Renal cortex interstitium (tissue), 11 donors: ENCODE results near the gene SPINK1. TPM values are rescaled to one million over a fixed set of nuclear protein-coding genes. Genes with fewer than 3 reads are reported as not detected.
A peak's percentile ranks its signal among the peaks of the same experiment; 100 is the strongest.
"Not testable (repeated sequence)": the region's sequence is repeated elsewhere in the genome, so short reads cannot be mapped to it uniquely, and the experiment has no call there.

Experiments
- DNase-seq, 11 donors: peaks; one replicate each; pipeline ENCODE4 v3.0.0-alpha.2; 2013; ENCODE audit warnings: low read depth in 9 of 11, low spot score in 4 of 11; ENCODE audit errors: extremely low read depth in 1 of 11
- polyA plus RNA-seq, 3 donors: library from polyadenylated mRNA; unstranded; fragments of 120-200 nt; gene quantifications; one replicate each; pipeline ENCODE4 v1.2.1, GENCODE V29; 2013; ENCODE audit not compliant: insufficient read length in 3 of 3

SPINK1 gene
- polyA plus RNA-seq, 3 donors = 11.8 to 37.7 (median 29.2) TPM

DNA sequence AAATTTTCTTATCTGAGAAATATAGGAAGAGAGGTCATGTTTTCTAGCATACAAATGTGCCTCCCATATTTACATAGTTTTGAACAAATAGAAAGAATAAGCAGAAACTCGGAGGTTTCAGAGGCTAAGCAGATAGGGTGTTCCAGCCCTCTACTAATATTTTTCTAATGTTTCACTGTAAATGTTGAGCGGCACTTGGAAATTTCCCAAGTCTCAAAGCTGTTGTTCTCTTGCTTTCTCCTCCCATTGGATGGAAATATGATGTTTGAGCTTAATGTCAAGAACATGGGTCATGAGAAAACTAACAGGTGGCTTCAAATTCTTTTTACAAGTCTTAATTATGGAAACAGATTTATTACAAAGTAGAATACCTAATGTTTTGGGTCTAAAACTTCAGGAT lies 5.1 kb downstream of the SPINK1 start:
- no peak for DNase-seq

DNA sequence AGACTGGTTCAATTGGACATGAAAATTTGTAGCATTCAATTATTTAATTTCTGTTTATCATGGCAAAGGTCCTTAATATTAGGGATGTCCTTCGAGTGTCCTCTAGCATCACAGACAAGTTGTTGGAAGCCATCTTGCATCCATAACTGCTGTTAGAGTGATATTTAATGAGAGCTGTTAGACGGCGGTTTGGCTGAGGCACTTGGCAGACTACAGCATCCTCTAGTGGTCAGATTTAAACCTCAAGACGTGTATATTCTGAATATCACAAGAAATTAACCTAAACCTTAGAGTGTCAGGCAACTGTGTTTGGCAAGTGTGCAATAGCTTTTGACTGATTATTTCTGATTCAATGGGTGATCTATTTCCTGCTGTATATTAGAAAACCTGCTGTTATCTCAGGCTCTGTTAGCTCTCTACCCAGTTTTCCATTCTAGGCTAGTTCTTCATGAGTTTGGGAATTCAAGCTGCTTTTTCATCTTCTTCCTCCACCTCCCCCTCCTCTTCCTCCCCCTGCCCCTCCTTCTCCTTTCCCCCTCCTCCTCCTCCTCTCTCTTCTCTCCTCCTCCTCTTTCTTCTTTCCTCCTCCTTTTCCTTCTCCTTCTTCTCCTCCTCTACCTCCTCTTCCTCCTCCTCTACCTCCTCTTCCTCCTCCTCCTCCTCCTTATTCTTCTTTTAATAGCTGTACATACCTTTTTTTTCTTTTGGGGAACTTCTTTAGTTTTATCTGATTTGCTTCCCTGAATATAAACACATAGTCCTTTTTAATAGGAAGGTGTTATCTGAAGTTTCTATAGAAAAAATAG lies 8.6 kb downstream of the SPINK1 start:
- peak; percentile 9 to 55 (median 46) for DNase-seq

DNA sequence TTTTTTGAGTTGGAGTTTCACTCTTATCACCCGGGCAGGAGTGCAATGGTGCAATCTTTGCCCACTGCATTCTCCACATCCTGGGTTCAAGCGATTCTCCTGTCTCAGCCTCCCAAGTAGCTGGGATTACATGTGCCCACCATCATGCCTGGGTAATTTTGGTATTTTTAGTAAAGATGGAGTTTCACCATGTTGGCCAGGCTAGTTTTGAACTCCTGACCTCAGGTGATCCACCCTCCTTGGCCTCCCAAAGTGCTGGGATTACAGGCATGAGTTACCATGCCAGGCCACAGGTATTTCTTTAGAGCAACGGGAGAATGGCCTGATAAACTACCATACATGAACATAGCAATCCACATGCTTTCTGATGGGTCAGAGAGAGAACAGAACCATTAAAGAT lies 9.2 kb downstream of the SPINK1 start:
- not testable (repeated sequence) for DNase-seq

DNA sequence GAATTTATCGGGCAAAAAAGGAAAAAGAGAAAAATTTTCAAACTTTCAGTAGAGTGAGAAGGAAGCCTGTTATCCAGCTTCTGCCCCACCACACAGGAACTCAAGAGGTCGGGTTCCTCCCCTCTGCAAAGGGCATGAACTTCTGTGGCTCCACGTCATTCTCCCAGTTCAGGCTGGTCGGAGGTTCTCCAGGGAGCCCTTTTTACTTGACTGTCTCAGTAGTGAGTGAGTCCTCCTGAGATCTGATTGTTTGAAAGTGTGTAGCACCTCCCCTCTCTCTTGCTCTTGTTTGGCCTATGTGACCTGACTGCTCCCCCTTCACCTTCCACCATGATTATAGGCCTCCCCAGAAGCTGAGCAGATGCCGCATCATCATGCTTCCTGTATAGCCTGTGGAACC lies 9.7 kb downstream of the SPINK1 start:
- no peak for DNase-seq

DNA sequence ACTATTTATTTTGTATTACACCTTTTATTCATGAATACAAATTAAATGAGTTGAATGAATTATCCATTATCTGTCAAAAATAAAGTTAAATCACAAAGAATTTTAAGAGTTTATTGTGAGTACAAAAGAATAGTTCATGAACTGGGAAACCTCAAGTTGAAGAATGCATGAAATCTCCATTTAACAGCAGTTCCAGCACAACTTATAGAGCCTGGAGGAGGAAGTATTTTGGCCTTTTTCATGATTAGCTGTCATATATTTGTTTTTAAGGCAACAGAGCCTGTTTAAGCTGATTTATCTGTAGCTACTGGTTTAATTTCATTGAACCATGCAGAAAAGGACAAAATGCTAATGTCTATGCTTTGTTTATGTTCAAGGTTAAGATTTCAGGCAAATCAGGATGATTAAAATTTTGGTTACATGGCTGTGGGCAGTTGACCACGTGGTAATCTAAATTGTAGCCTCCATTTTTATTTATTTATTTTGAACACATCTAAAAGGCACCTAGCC lies 12.2 kb downstream of the SPINK1 start:
- no peak for DNase-seq

DNA sequence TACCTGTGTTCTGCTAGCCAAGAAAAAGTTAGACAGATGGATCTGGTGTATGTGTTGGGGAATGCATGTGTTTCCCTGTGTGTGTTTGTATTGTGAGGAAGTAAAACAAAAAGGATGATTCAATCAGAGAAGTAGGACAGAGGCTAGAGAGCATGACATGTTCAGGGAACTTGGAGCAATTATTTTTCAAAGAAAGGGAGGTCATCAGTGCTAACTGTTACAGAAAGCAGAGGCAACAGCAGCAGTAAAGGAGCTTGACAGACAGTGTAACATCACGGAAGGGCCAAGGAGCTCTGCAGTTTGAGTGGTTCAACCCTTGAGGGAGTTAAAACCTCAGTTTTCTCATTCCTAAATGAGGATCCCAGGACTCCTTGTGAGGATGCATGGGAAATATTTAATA lies 13.2 kb downstream of the SPINK1 start:
- no peak for DNase-seq

DNA sequence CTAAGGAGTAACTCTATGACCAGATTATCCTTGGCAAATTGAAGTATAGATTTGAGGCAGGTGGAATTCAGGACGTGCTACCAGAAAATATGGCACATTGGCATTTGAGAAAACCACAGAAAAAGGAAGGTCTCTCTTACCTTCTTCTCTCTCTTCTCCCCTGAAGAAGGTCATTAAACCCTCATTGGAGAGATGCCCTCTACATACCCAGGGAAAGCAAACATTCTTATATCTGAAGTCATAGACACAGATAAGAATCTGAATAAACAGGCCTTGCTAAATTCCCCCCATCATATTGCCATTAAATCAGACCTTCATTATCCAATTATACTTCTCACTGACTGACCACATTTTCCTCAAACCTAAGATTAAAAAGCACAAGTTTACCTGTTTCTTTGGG lies 17.8 kb downstream of the SPINK1 start:
- DNase-seq = no peak

DNA sequence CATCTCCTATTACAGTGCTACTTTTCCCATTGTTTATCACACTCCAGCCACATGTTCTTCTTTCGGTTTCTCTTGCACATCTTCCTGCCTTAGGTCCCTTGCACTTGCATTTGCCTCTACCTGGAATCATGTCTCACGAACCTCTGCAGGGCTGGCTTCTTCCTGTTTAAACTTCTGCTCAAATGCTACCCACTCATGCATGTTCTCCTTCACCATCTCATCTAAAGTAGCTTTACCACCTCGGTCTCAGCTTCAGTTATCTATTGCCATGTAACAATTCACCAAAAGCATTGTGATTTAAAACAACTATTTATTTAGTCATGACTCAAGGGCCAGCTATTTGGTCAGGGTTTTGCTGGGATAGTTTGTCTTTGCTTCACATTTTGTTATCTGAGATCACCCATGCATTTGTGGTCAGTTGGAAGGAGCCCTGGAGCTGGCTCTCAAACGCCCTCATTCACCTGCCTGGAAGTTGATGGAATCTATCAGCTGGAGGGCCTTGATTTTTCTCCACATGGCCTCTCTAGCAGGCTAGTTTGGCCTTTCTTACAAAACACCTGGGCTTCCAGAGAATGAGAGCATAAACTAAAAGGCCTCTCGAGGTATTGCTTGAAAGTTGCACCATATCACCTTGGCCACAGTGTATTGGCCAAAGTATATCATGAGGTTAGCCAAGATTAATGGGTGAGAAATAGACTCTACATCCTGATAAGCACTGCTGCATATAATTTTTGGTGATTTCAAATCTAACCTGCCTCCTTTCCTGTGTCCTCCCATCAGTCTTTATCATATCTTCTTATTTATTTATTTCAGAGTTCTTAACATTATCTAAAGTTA lies 21.4 kb downstream of the SPINK1 start:
- DNase-seq = no peak

DNA sequence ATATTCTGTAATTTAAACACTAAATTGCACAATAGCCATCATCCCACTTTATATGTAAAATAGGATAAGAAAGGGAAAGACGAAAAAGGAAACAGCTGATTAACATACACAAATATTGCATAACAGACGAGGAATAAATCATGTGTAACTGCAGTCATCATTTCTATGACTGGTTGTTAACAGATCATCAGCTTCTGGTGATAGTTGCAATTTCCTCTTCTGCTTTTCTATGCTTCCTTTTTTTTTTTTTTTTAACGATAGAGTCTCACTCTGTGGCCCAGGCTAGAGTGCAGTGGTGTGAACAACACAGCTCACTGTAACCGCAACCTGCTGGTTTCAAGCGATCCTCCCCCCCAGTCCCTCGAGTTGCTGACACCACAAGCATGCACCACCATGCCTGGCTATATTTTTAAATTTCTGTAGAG lies 26.4 kb downstream of the SPINK1 start:
- DNase-seq = no peak

DNA sequence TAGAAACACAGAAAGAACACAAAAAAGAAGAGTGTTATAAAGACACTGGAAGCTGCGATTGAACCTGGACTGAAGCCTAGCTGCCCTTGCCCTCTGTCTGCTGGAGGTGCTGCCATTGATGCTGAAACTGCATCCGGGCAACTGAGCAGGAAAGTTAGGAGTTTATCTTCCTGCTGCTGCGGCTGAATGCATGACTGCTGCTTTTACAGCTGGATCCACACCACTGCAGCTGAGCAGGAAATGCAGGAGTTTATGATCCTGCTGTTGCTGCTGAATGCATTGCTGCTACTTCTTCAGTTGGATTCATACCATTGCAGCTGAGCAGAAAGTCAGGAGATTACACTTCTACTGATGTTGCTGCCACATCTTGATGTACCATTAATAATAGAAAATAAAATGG lies 27.1 kb downstream of the SPINK1 start:
- peak in 1 of 11 donors; percentile 7 for DNase-seq

DNA sequence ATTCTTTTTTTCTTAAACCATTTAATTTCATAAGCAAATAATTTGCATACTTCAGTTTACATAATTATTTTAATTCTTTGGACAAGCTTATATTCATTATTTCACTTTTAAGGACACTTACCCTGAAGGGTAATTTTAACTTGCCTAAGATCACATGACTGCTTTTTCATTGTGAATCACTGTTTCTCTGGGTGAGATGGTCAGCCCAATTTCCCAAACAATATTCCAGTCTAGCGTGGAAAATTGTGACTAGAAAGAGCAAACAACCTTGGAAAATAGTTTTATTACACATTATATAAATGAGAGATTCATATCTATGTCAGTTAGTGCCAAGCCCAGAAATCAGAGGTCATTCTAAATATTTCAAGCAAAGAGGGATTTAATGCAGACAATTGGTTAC lies 27.5 kb downstream of the SPINK1 start:
- DNase-seq = no peak

DNA sequence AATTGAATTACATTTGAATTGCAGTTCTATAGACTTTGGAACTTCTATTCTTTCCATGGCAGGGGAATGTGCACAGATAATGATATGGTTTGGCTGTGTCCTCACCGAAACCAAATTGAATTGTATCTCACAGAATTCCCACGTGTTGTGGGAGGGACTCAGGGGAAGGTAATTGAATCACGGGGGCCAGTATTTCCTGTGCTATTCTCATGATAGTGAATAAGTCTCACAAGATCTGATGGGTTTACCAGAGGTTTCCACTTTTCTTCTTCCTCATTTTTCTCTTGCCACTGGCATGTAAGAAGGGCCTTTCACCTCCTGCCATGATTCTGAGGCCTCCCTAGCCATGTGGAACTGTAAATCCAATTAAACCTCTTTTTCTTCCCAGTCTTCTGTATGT lies 28.3 kb downstream of the SPINK1 start:
- not testable (repeated sequence) for DNase-seq

DNA sequence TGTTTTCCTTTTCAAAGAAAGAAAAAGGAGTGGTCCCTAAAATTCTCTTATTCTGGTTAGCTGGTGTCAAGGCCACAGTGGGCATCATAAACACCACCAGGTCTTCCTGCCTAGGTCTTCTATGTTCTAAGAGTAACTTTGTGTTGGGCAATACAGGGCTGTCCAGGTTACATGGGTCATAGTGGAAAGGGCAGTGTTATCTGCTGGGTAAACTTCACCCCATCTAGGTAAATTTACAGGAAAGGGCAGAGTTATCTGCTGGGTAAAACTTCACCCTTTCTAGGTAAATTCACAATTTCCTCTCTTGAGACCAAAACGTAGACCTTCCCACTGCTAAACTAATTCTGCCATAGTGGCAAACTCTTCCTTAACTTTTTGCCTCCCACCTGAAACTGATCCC lies 30.0 kb downstream of the SPINK1 start:
- DNase-seq = no peak

DNA sequence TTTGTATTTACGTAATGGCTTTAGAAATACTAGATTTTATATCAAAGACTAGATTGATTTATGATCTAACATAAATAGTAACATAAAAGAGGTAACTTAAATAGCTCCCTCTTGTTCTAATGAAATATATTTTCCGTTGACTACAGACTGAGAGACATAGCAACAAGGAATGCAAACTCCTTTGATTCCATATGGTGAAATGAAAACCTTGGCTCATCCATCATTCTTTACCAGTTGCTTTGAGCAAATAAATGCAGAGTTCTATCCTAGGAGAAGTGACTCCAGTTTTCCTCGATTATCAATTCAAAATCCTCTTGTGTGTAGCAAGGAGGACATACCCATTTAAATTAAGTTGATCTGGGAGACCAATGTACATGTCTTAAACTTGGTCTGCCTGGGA lies 31.0 kb downstream of the SPINK1 start:
- DNase-seq = no peak

DNA sequence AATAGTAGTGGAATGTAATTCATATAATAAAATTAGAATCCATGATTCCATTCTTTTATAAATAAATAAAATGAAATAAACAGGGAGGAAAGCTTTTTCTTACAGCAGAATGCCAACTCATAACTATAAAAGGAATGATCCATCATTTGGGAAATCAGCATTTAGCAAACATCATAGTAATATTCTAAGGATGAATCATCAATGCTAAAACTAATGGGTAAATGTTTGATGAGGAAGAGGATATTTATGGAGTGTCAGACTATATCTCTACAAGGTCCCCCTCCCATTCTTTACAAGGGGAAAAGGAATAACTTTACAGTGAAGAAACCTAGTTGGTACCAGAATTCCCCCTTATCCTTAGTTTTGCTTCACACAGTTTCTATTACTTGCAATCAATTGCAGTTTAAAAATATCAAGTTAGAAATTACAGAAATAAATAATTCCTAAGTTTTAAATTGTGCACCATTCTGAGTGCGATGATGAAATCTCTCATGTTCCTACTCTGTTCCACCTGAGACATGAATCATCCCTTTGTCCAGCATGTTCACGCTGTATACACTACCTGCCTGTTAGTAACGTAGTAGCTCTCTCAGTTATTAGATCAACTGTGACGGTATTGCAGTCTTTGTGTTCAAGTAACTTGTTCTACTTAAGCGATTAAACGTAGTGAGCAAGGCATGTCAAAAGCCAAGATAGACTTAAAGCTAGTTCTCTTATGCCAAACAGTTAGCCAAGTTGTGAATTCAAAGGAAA lies 34.7 kb downstream of the SPINK1 start:
- no peak for DNase-seq

DNA sequence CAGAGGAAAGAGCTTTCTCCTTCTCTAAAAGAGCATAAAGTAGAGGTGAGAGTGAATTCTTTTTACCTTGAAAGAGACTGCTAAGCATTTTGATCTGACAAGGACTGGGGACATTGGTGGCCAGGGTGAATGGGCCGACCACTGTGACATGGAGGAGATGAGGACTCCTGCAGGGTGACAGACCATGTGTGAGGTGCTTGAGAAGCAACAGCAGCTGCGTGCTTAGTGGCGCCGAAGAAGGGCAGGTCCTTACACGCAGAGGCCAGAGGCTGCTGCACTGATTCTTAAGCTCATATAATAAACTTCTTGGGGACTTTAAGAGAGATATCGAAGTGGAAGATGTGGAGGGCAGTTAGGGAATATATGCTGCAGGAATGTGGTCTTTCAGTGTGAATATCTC lies 40.3 kb downstream of the SPINK1 start:
- no peak for DNase-seq

DNA sequence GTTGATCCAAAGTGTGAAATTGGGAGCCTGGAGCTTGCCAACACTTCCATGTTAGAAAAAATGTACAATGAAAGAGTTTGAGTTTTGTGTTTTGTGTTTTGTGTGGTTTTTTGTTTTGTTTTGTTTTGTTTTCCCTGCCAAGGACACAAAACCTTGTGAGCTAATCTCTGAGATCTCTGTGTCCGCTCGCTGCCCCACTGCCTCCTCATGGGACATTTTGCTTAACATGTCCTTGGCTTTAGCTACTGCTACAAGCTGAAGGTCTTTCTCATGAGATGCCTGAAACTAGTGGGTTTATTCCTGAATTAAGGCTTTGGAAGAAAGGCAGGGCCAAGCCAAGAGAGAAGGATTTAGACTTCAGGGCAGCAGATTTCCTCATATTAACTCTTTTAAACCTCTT lies 41.7 kb downstream of the SPINK1 start:
- DNase-seq = no peak

DNA sequence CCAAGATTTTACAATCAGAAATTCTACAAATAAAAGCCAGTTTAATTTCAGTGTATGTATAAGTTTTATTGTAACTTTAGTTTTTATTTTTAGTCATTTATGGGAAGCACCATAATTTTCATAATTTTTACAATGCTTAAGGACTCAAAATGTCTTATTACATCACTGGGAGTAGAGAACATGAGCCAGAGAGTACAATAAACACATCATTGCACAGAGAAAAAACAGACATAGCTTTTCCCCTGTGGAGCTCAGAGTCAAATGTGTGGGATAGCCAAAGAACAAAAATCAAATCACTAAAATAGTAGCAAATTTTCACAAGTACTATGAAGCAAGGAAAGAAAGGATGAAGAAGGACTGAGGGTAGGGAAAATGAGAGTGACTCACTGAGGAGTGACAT lies 43.4 kb downstream of the SPINK1 start:
- no peak for DNase-seq

DNA sequence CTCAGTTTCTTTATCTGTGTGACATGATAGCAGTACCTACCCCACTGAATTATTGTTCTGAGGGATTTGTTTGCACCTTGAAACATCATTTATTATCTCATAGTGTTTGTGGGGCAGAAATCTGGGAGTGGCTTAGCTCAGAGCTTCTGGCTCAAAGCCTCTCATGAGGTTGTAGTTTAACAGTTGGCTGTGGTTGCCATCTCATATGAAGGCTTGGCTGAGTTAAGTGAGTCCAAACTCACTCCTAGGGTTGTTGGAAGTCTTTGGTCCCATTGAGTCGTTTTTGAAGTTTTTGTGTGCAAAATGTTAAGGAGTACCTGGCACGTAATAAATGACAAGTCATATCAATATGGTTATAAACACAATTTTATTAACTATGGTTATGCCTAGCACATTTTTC lies 45.3 kb downstream of the SPINK1 start:
- DNase-seq = no peak
